NCI-H345 (cell line): ENCODE results near the gene ZNF774.
"Not testable (repeated sequence)": the region's sequence is repeated elsewhere in the genome, so short reads cannot be mapped to it uniquely, and the experiment has no call there.

Experiments used
- DNase-seq: peaks from one replicate; lab custom pipeline; 2025; lab: John Stamatoyannopoulos, UW

Gene ZNF774

DNA sequence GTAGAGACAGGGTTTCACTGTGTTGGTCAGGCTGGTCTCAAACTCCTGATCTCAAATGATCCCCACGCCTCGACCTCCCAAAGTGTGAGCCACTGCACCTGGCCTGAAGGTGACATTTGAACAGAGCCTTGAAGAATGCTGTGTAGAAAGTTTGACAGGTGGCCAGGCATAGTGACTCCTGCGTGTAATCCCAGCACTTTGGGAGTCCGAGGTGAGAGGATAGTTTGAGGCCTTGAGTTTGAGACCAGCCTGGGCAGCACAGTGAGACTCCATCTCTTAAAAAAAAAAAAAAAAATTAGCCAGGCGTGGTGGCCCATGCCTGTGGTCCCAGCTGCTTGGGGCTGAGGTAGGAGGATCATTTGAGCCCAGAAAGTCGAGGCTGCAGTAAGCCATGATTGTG, 37.4 kb downstream of the ZNF774 start:
- no peak for DNase-seq

DNA sequence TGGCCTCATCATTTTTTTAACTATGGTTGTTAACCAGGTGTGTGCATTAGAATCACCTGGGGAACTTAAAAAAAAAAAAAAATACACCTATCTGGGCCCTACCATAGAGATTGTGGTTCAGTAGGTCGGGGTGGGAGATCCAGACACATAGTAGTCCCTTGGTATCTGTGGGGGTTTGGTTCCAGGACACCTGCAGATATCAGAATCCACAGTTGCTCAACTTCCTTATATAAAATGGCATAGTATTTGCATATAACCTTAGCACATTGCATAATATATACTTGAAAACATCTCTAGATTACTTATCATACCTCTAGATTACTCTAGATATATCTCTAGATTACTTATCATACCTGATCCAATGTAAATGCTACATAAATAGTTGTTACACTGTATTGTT, 41.0 kb downstream of the ZNF774 start:
- no peak for DNase-seq

DNA sequence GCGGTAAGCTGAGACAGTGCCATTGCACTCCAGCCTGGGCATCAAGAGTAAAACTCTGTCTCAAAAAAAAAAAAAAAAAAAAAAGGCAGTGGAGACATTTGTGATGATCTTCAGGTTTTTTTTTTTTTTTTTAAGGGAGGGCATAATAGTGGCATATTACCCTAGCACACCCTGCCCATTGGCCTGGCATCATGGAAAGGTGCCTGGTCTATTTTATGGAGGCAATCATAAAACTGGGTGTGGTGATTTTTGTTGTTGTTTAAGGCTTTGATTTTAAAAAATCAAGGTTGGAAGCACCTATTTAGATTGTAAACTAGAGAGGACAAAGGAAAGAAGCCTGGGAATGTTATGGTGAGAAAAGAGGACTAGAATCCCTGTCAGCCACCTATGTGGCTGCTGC, 42.0 kb downstream of the ZNF774 start:
- no peak for DNase-seq

DNA sequence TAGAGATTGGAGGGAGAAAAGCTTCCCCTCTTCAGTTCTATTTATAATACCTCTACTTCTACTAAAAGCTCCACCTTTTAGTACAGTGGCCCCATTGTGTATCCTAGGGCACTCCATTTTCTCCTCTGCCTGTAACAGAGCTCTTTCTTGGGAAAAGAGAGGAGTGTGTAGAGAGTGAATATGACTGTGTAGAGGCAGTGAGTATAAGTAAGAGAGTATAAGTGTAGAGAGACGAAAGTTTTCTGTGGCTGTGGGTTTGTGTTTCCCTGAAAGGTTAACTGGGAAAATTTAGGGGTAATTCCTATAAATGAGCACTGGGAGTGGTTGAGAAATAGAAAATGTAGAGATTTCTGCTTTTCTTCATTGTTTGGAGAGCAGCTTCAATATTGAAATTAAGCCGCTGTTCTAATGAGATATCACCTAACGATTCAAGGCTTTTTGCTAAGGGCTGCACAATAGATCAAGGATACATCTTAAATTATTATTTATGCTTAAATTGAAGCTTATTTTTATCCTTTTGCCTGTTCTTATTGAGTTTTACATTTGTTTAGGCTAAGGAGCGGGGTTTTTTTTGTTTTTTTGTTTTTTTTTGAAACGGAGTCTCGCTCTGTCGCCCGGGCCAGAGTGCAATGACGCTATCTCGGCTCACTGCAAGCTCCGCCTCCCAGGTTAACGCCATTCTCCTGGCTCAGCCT, 42.8 kb downstream of the ZNF774 start:
- DNase-seq = no peak

DNA sequence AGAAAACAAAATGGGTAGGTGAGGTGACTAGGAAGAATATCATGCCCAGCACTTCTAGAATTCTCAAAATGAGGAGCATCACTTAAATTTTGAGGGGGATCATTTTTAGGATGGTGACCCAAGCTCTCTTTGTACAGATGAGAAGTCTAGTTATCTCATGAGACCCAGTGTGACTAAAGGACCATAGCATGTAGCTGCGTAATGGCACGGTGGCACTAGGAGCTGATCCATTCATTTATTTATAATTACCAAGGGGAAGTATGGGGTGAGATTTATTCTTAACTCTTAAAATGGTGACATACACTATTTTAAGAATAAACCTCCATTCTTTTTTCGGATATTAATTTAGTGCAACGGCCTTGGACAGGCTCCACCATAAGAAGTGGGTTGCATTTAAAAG, 44.2 kb downstream of the ZNF774 start:
- DNase-seq = no peak

DNA sequence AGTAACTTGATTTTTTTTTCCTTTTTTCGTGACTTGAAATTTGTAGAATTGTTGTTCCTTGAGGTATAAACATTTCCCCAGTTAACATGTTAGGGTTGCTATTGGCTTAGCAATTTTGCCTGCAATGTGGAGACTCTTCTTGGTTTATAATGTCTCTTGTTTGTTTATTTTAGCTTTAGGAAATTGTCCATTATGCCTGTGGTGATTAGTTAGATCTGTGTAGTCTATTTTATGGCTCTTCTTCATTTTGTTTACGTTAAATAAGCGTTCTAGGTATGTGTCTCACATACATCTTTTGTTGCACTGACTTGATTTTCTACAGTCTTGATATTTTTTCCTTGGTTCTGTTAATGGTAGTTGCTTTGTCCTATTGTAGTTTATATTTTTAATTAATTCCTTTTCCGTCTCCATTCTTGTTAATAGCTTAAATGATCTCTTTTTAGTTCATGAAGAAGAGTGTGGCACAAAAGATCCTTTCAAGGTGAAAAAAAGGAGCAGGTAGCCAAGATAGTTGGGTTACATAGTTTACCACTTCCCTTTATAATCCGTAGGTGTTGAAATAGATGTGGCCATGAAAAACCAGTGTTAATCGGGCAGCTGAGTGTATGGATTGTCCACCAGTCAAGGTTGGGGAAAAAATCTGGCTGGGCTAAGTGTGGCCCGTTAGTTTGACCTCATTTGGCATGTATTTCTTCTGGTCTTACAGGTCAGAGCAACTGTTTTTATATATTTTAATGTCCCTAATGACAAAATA, 48.1 kb downstream of the ZNF774 start:
- no peak for DNase-seq

DNA sequence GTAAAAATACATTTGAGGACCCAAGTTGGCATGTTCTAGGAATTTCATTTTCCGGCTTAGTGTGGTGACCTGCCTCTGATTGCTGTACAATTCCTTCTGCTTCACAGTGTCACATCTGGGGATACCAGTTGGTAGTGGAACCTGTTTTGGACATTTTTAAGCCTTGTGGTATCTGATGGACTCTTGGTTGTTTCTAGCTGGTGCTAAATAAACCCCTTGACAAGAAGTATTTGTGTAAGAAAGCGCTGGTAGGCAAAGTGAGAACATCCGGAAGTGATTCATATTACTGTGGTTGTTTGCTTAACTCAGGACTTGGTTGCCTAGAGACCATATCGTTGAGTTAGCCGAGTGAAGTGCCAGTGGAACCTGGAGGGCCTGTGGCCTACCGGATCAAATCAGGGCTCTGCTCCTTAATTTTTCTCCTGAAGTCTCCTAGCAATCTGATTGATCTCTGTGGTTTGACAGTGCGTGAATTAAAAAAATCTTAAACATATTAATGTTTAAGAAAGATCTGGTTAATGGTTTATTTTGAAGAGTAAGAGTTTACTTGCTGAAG, 48.8 kb downstream of the ZNF774 start:
- peak; percentile 71 for DNase-seq

DNA sequence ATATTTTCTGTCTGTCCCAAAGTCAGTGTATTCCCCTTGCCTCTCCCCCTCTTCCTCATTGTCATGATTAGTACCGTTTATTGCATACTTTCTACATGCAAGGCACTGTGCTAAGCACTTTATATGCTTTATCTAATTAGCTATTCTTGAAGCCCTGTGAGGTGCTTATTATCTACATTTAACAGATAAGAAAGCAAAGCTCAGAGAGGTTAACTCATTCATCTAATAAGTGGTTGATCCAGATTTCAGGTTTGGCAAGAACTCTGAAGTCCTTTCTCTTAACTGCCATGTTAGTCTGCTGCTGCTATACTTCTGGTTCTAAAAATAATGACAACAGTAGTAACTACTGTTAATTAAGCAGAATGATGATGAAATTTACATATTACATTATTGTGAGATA, 49.4 kb downstream of the ZNF774 start:
- no peak for DNase-seq

DNA sequence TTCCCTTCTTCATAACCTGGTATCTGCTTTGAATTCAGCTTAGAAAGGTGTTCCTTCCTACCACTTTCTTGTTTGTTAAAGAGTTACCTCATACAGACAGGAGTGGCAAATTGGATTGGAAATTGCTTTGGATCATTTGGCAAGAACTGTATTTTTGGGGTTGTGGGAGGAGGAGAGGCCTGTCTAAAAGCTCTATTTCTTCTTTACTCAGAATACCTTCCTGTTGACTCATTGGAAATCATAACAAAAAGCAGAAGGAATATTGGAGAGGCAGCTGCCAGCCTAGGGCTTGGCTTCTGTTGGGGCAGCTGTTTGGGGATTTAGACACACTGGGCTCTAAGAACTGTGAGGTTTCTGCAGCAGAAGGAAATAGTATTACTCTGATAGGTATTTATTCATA, 50.1 kb downstream of the ZNF774 start:
- DNase-seq = no peak

DNA sequence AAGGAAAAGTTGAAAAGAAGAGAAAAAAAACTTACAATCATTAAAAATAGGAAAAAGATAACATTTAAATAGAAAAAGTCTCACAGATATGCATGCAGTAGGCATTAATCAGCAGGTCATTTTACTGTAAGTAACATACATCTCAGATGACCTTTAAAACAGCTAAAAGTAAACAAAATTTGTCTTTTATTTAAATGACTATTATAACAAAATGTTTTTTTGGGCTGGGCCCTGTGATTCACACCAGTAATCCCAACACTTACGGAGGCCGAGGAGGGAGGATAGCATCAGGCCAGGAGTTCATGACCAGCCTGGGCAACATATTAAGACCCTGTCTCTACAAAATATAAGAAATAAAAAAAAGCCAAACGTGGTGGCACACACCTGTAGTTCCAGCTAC, 50.7 kb downstream of the ZNF774 start:
- no peak for DNase-seq

DNA sequence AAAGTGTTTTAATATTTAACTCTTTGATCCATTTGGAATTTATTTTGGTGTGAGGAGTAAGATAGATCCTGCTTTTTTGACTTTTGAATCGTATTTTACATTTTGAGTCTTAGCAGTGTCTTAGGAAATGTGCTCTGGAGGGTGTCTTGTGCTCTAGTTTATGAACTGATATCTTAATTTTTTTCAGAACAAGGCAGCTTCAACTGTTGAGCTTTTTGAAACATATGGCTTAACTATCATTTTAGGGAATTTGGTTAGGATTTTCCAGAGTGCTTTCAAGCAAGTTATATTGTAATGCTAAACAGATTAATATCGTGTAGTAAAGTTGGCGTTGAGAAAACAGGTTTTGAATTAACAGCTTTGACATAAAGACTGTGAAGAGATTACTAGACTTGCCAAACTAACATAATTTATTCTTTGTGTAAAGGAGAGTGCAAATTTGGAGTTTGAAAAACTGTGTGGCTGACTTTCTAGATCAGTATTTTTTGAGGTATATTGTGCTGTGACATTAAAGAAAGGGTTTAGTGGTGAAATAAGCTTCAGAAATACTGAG, 53.0 kb downstream of the ZNF774 start:
- no peak for DNase-seq

DNA sequence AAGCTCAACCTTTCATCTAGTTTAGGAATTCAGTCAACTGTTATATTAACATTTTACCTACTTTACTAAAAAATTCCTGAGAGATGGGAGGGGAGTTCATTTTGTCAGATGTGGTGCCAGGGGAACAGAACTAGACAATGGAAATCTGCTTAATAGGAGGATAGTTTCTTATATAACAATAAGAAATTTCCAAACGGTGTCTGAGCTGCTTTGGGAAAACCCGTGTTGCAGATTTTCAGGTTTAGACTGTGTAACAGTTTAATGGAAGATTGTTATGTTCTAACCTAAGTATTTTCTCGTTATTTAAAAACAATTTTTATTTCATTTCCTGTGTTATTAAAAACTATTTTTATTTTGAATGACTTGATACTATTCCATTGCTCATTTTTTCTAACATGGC, 55.3 kb downstream of the ZNF774 start:
- DNase-seq = no peak

DNA sequence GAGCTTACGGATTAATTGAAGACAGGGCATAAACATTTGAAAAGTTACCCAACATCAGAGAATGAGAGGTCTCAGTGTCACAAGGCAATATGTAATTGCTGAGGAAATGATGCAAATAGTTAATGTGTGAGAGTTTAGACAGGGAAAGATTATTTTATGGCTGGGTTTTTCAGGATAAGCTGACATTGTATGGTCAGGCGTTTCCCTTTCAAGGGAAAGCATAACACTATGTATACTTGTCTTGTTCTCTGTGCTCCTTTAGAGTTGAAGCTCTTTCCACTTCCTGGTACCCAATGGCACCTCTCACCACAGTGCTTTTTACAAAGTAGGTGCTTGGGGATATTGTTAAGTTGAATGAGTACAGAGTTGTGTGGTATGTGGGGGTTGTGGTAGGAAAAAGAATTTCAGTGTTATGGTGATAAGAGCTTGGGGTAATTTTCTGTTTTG, 55.8 kb downstream of the ZNF774 start:
- no peak for DNase-seq

DNA sequence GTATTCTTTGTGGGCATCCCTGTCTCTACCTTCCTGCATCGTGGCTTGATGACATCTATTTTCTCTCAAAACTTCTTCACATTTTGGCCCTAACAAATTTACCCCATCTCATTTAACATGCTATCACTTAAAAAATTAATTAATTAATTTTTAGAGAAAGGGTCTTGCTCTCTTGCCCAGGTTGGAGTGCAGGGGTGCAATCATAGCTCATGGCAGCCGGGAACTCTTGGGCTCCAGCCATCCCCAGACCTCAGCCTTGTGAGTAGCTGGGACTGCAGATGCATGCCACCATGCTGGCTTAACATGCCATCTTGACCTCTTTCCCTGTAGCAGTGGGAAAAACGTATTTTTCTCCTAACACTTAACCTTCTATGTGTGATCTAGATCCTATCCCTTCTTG, 56.6 kb downstream of the ZNF774 start:
- DNase-seq = no peak

DNA sequence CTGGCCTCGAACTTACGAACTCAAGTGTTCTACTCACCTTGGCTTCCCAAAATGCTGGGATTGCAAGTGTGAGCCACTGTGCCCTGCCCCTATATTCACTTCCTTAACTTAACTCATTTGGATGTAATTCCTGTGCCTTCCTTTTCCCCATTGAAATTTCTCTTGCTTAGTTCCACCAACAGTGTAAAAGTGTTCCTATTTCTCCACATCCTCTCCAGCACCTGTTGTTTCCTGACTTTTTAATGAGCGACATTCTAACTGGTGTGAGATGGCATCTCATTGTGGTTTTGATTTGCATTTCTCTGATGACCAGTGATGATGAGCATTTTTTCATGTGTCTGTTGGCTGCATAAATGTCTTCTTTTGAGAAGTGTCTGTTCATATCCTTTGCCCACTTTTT, 57.5 kb downstream of the ZNF774 start:
- not testable (repeated sequence) for DNase-seq

DNA sequence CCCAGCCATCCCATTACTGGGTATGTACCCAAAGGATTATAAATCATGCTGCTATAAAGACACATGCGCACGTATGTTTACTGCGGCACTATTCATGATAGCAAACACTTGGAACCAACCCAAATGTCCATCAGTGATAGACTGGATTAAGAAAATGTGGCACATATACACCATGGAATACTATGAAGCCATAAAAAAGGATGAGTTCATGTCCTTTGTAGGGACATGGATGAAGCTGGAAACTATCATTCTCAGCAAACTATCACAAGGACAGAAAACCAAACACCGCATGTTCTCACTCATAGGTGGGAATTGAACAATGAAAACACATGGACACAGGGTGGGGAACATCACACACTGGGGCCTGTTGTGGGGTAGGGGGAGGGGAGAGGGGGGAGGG, 58.2 kb downstream of the ZNF774 start:
- not testable (repeated sequence) for DNase-seq

DNA sequence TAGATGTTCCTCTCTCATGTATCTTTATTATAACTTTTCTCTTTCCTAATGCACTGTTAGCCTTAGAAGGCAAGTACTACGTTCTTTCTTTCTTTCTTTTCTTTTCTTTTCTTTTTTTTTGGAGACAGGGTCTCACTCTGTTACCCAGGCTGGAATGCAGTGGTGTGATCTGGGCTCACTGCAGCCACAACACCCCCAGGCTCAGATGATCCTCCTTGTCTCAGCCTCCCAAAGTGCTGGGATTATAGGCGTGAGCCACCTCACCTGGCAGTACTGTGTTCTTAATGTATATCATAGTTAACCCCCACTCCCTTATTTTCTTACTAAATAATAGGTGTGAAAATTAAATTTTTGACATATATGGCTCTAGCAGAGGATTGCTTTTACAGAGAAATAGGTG, 59.1 kb downstream of the ZNF774 start:
- no peak for DNase-seq
